ENCODE data around the gene CAPSL. TPM values are rescaled to one million over a fixed set of nuclear protein-coding genes. Genes with fewer than 3 reads are reported as not detected.

Gene CAPSL
- total and polyA plus RNA-seq, 2 donors (not counting 1 experiment from before 2014, with no cell fraction given) = not detected

DNA sequence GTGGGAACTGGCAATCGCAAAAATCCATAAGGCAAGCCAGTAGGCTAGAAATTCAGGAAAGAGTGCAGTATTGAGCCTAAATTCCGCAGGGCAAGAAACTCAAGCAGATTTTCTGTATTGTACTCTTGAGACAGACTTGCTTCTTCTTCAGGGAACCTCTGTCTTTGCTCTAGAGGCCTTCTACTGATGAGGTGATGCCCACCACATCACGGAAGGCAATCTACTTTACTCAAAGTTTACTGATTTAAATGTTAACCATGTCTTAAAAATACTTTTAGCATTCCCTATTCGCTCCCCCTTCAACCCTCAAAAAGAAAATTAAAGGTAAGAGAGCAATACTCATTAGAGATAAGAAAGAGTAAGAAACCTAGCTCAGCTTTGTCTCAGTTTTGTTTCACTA, 70.4 kb downstream of the CAPSL start:
- peaks cover 8% of the 10 kb centered on the region for H3K4me1 Mint-ChIP-seq
- TF ChIP-seq EZH2 (IDR thresholded peaks at IDR 0.05; ENCODE audit: borderline replicate concordance, insufficient read depth, low read depth, low read length, poor library complexity, severe bottlenecking) = no peak
- TF ChIP-seq, protein P1, sequence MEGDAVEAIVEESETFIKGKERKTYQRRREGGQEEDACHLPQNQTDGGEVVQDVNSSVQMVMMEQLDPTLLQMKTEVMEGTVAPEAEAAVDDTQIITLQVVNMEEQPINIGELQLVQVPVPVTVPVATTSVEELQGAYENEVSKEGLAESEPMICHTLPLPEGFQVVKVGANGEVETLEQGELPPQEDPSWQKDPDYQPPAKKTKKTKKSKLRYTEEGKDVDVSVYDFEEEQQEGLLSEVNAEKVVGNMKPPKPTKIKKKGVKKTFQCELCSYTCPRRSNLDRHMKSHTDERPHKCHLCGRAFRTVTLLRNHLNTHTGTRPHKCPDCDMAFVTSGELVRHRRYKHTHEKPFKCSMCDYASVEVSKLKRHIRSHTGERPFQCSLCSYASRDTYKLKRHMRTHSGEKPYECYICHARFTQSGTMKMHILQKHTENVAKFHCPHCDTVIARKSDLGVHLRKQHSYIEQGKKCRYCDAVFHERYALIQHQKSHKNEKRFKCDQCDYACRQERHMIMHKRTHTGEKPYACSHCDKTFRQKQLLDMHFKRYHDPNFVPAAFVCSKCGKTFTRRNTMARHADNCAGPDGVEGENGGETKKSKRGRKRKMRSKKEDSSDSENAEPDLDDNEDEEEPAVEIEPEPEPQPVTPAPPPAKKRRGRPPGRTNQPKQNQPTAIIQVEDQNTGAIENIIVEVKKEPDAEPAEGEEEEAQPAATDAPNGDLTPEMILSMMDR (IDR thresholded peaks at IDR 0.05) = no peak
- Histone ChIP-seq H3K4me2 (replicated peaks; ENCODE audit: low read depth, low read length, poor library complexity, severe bottlenecking) (no peak overlapping the region), H2AFZ (ENCODE audit: insufficient read depth, low read depth, low read length, poor library complexity, severe bottlenecking) (no peak overlapping the region), H3K27ac (ENCODE audit: low read length in 2 of 2) (no peak overlapping the region), H4K20me1 (ENCODE audit: control insufficient read depth, insufficient read depth, low read length, poor library complexity, severe bottlenecking) (no peaks in the 10 kb centered on the region), H3K27me3 (replicated peaks in 1 of 4; ENCODE audit: control extremely low read depth in 1 of 4, control insufficient read depth in 3 of 4, insufficient read depth in 4 of 4, low read length in 3 of 4) (no peaks in the 10 kb centered on the region), H3K9ac (ENCODE audit: low read length) (no peak overlapping the region), H3K9me3 (ENCODE audit: control extremely low read depth in 1 of 3, control insufficient read depth in 2 of 3, insufficient read depth in 1 of 3, low read length in 2 of 3) (no peaks in the 10 kb centered on the region), H3K79me2 (ENCODE audit: control insufficient read depth, insufficient read depth, low read length) (no peaks in the 10 kb centered on the region), H3K4me1 (ENCODE audit: control insufficient read depth in 2 of 2, insufficient read depth in 2 of 2, low read length in 2 of 2) (peaks cover 11% of the 10 kb centered on the region in 2 donors), H3K4me3 (ENCODE audit: control extremely low read depth in 1 of 5, extremely low read depth in 1 of 5, insufficient read depth in 1 of 5, low read depth in 2 of 5, low read length in 4 of 5) (no peak overlapping the region), H3K36me3 (replicated peaks in 1 of 2; ENCODE audit: control extremely low read depth in 1 of 2, control insufficient read depth in 1 of 2, extremely low read depth in 1 of 2, insufficient read depth in 2 of 2, low read length in 1 of 2) (no peaks in the 10 kb centered on the region)
- H3K9me3 Mint-ChIP-seq (ENCODE audit: insufficient read depth) = peaks cover 3% of the 10 kb centered on the region
- DNase-seq (no peak), ATAC-seq (ENCODE audit: low read depth) (no peak)
- CTCF ChIA-PET = no interaction called here
- H3K4me3 Mint-ChIP-seq = no peak overlapping the region
- intact Hi-C loops (cut with micrococcal nuclease) = no loop called here
- H3K27me3 Mint-ChIP-seq = no peaks in the 10 kb centered on the region
- POLR2A ChIA-PET = no interaction called here
- H3K27ac Mint-ChIP-seq = no peak overlapping the region
- 100% methylated on average over 2 of the region's 4 CpGs for WGBS (ENCODE audit: insufficient coverage)

DNA sequence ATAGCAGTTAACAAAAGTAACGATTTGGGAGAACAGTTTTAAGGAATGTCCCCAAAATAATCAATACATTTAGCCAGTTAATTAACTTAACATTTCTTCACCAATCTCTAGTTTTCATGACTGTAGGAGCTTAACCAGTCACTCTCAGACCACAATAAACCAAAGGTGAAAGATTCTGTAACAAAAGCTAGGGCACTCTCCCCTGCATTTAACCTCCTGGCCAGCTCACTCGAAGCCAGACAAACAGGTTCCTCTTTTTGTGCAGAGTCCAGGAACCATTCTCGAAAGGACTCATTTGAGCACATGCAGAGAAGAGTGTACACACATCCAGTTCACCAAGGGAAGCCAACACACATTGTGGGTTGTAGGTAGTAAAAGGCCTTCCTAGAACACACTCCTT, 75.3 kb downstream of the CAPSL start:
- DNase-seq (no peak), ATAC-seq (ENCODE audit: low read depth) (no peak)
- H3K36me3 ChIP-seq (replicated peaks in 1 of 2; ENCODE audit: control extremely low read depth in 1 of 2, control insufficient read depth in 1 of 2, extremely low read depth in 1 of 2, insufficient read depth in 2 of 2, low read length in 1 of 2) = peaks cover 0 to 1% of the 10 kb centered on the region in 2 experiments
- Mint-ChIP-seq H3K27ac (no peak overlapping the region), H3K4me3 (no peak overlapping the region), H3K27me3 (no peaks in the 10 kb centered on the region), H3K9me3 (ENCODE audit: insufficient read depth) (peaks cover 3% of the 10 kb centered on the region), H3K4me1 (no peaks in the 10 kb centered on the region)
- no peak overlapping the region for H3K4me2 ChIP-seq (replicated peaks; ENCODE audit: low read depth, low read length, poor library complexity, severe bottlenecking)
- H3K4me3 ChIP-seq (ENCODE audit: control extremely low read depth in 1 of 5, extremely low read depth in 1 of 5, insufficient read depth in 1 of 5, low read depth in 2 of 5, low read length in 4 of 5) = no peak overlapping the region
- POLR2A ChIA-PET = no interaction called here
- H3K79me2 ChIP-seq (ENCODE audit: control insufficient read depth, insufficient read depth, low read length) = no peaks in the 10 kb centered on the region
- TF ChIP-seq, protein P1 (IDR thresholded peaks at IDR 0.05) = no peak
- no peak for TF ChIP-seq EZH2 (IDR thresholded peaks at IDR 0.05; ENCODE audit: borderline replicate concordance, insufficient read depth, low read depth, low read length, poor library complexity, severe bottlenecking)
- no peaks in the 10 kb centered on the region for H4K20me1 ChIP-seq (ENCODE audit: control insufficient read depth, insufficient read depth, low read length, poor library complexity, severe bottlenecking)
- no peak overlapping the region for H3K27ac ChIP-seq (ENCODE audit: low read length in 2 of 2)
- H2AFZ ChIP-seq (ENCODE audit: insufficient read depth, low read depth, low read length, poor library complexity, severe bottlenecking) = no peak overlapping the region
- no peak overlapping the region for H3K9ac ChIP-seq (ENCODE audit: low read length)
- intact Hi-C loops (cut with micrococcal nuclease) = no loop called here
- H3K9me3 ChIP-seq (ENCODE audit: control extremely low read depth in 1 of 3, control insufficient read depth in 2 of 3, insufficient read depth in 1 of 3, low read length in 2 of 3) = no peaks in the 10 kb centered on the region
- CTCF ChIA-PET = interaction anchor here (0.9 kb wide), 1 partner anchor 63 kb away, joined by 3 read pairs; no protein-coding TSS in a partner anchor
- 100% methylated on average over 1 of the region's 3 CpGs for WGBS (ENCODE audit: insufficient coverage)
- H3K4me1 ChIP-seq (ENCODE audit: control insufficient read depth in 2 of 2, insufficient read depth in 2 of 2, low read length in 2 of 2) = no peaks in the 10 kb centered on the region
- H3K27me3 ChIP-seq (replicated peaks in 1 of 4; ENCODE audit: control extremely low read depth in 1 of 4, control insufficient read depth in 3 of 4, insufficient read depth in 4 of 4, low read length in 3 of 4) = no peaks in the 10 kb centered on the region

Data from B cell (primary cell).